Keratinocyte (primary cell): ENCODE data around the gene FAM174B.

ENCODE experiments used
- EZH2 ChIP-seq: IDR thresholded peaks from one replicate; pipeline ENCODE4 v1.6.1; 2012; ENCODE audit warnings: inconsistent platforms, mild to moderate bottlenecking, low read length, moderate library complexity
- TF ChIP-seq, protein P1 (sequence below), 3 experiments: IDR thresholded peaks in 1 of 3; conservative IDR thresholded peaks in 1 of 3; optimal IDR thresholded peaks in 1 of 3; 2 replicates in 2 of 3; 3 replicates in 1 of 3; pipeline versions ENCODE3 to v1.5.1; 2011; ENCODE audit warnings: low read length in 3 of 3, mild to moderate bottlenecking in 3 of 3, moderate library complexity in 2 of 3, control low read depth in 1 of 3, inconsistent platforms in 1 of 3; ENCODE audit not compliant: insufficient read depth in 2 of 3; ENCODE audit errors: extremely low read depth in 1 of 3

DNA sequence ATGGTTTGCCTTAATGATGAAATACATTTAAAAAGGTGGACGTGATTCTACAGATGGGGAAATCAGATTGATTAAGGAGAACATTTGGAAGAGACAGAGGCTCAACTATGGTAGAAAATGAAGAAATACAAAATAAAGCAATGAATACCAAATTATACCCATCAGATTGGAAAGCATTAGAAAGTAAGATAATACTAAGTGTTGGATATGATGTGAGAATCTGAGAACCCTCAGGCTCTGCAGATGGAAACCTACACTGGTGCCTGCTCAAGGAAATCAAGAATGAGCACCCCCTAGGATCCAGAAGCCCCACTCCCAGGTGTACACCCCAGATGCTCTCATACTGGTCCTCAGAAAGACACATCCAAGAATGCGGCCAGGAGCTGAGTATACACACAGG, 4.6 kb downstream of the FAM174B start:
- TF ChIP-seq, protein P1, sequence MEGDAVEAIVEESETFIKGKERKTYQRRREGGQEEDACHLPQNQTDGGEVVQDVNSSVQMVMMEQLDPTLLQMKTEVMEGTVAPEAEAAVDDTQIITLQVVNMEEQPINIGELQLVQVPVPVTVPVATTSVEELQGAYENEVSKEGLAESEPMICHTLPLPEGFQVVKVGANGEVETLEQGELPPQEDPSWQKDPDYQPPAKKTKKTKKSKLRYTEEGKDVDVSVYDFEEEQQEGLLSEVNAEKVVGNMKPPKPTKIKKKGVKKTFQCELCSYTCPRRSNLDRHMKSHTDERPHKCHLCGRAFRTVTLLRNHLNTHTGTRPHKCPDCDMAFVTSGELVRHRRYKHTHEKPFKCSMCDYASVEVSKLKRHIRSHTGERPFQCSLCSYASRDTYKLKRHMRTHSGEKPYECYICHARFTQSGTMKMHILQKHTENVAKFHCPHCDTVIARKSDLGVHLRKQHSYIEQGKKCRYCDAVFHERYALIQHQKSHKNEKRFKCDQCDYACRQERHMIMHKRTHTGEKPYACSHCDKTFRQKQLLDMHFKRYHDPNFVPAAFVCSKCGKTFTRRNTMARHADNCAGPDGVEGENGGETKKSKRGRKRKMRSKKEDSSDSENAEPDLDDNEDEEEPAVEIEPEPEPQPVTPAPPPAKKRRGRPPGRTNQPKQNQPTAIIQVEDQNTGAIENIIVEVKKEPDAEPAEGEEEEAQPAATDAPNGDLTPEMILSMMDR (optimal IDR thresholded peaks at IDR 0.05 in 1 of 3, IDR thresholded peaks at IDR 0.05 in 1 of 3, conservative IDR thresholded peaks at IDR 0.05 in 1 of 3; ENCODE audit: extremely low read depth in 1 of 3, insufficient read depth in 2 of 3, low read length in 3 of 3) = no peak
- no peak for TF ChIP-seq EZH2
